GM12878 (cell line): Measurements from ENCODE around the gene HOXD13. TPM values are rescaled to one million over a fixed set of nuclear protein-coding genes. Genes with fewer than 3 reads are reported as not detected.
A peak's percentile ranks its signal among the peaks of the same experiment; 100 is the strongest.

Experiments used
- ATAC-seq: fragments of 200-7000 bp; cut with Tn5 transposase; 3 replicates; pipeline ENCODE4 v1.9.1; 2020; ENCODE audit warnings: mild to moderate bottlenecking, moderate library complexity
- BruUV-seq: library from RNA; stranded (reverse); fragments of 400-500 nt; replicated peaks from 2 replicates; lab custom pipeline; 2021; lab: Mats Ljungman, UMichigan
- CTCF ChIA-PET: fragments of 300-600 bp; sonication (Branson Sonifier 250); formaldehyde crosslinking; extraction: SDS; loops from one replicate; lab custom pipeline; 2021; ENCODE audit warnings: inconsistent platforms; lab: Yijun Ruan, JAX
- POLR2A ChIA-PET: fragments of 350-600 bp; formaldehyde crosslinking; extraction: SDS; loops from one replicate; lab custom pipeline; 2021; ENCODE audit warnings: inconsistent platforms; lab: Charles Lee
- RAD21 ChIA-PET: fragments of 300-600 bp; sonication (Branson Sonifier 250); formaldehyde crosslinking; loops from one replicate; lab custom pipeline; 2023; ENCODE audit warnings: antibody characterized with exemption; ENCODE audit not compliant: unreplicated experiment; lab: Charles Lee
- SMC1A ChIA-PET: fragments of 300-600 bp; sonication (Branson Sonifier 250); formaldehyde crosslinking; loops from one replicate; lab custom pipeline; 2023; ENCODE audit not compliant: unreplicated experiment, uncharacterized antibody; lab: Charles Lee
- DNase-seq: peaks from one replicate; pipeline ENCODE4 v3.0.0-alpha.2; 2011; ENCODE audit warnings: low read depth, low spot score
- FAIRE-seq: peaks from 3 replicates; lab custom pipeline; 2011; peaks lifted over from hg19 to GRCh38; lab: Jason Lieb, UNC
- H2AFZ ChIP-seq: 2 replicates; pipeline ENCODE4 v1.6.0; 2011; ENCODE audit warnings: low read depth, low read length, control low read depth; ENCODE audit not compliant: control insufficient read depth
- H3K27ac ChIP-seq: 2 replicates; pipeline ENCODE4 v1.5.1; 2011; ENCODE audit warnings: control low read depth; ENCODE audit not compliant: control insufficient read depth, insufficient read depth
- H3K27me3 ChIP-seq, 2 experiments: replicated peaks in 1 of 2; 2 replicates each; pipeline versions ENCODE4 v1.6.0 to v1.6.1; 2011; ENCODE audit warnings: low read length in 1 of 2; ENCODE audit not compliant: control insufficient read depth in 2 of 2, insufficient read depth in 2 of 2
- H3K36me3 ChIP-seq, 2 experiments: 2 replicates each; pipeline ENCODE4 v1.5.1; 2011; ENCODE audit warnings: low read length in 1 of 2; ENCODE audit not compliant: control insufficient read depth in 2 of 2, insufficient read depth in 2 of 2
- H3K4me1 ChIP-seq: 2 replicates; pipeline ENCODE4 v1.6.1; 2011; ENCODE audit warnings: mild to moderate bottlenecking, low read length, moderate library complexity, mixed read lengths; ENCODE audit not compliant: control insufficient read depth, insufficient read depth
- H3K4me2 ChIP-seq: 2 replicates; pipeline ENCODE4 v1.6.0; 2011; ENCODE audit warnings: control low read depth; ENCODE audit not compliant: control insufficient read depth, insufficient read depth
- H3K4me3 ChIP-seq: fragments of 200-600 bp; sonication (generic); 2 replicates; pipeline ENCODE4 v1.5.1; 2016
- H3K79me2 ChIP-seq: 2 replicates; pipeline ENCODE4 v1.6.0; 2011; ENCODE audit warnings: low read length; ENCODE audit not compliant: control insufficient read depth, insufficient read depth
- H3K9ac ChIP-seq: 2 replicates; pipeline ENCODE4 v1.8.0; 2011; ENCODE audit warnings: low read length, control low read depth, mixed read lengths; ENCODE audit not compliant: control insufficient read depth, insufficient read depth
- H3K9me3 ChIP-seq: replicated peaks from 3 replicates; pipeline ENCODE4 v1.5.1; 2011; ENCODE audit warnings: mild to moderate bottlenecking, low read length; ENCODE audit not compliant: control insufficient read depth, insufficient read depth
- H4K20me1 ChIP-seq: 2 replicates; pipeline ENCODE4 v1.6.0; 2011; ENCODE audit not compliant: control insufficient read depth, insufficient read depth
- CBX5 ChIP-seq: sonication (generic); IDR thresholded peaks from 2 replicates; pipeline ENCODE4 v1.6.1; 2016; ENCODE audit warnings: low read depth, moderate library complexity, mild to moderate bottlenecking, inconsistent platforms
- KLF5 ChIP-seq: fragments of 450-650 bp; IDR thresholded peaks from 2 replicates; pipeline ENCODE4 v1.6.1; 2014; ENCODE audit warnings: mild to moderate bottlenecking; ENCODE audit not compliant: partially characterized antibody
- SMAD5 ChIP-seq: IDR thresholded peaks from 2 replicates; pipeline ENCODE4 v1.6.1; 2016; ENCODE audit warnings: antibody characterized with exemption, low read depth
- STAT1 ChIP-seq: fragments of 450-650 bp; conservative IDR thresholded peaks from 2 replicates; pipeline ENCODE4 v1.6.1; 2014; ENCODE audit warnings: antibody characterized with exemption, mild to moderate bottlenecking
- YBX1 ChIP-seq: fragments of 450-650 bp; IDR thresholded peaks from 2 replicates; pipeline ENCODE4 v1.6.1; 2016; ENCODE audit warnings: antibody characterized with exemption
- WGBS: methylation state at CpG from one replicate; pipeline ENCODE4 v1.1.6; 2016; ENCODE audit warnings: low lambda C conversion rate; ENCODE audit not compliant: insufficient replicate concordance, insufficient coverage; ENCODE audit errors: missing lambda C conversion rate; 5-methylcytosine and 5-hydroxymethylcytosine counted together
- in situ Hi-C: fragments of 300-500 bp; cut with MboI; formaldehyde crosslinking; loops from 9 replicates; pipeline ENCODE4 v1.14.3; 2018; ENCODE audit warnings: mixed read lengths
- intact Hi-C: fragments of 100-400 bp; cut with micrococcal nuclease; formaldehyde crosslinking; loops from one replicate; pipeline ENCODE4 v1.14.2; 2022; ENCODE audit not compliant: unreplicated experiment
- polyA plus RNA-seq, 11 experiments: library from polyadenylated mRNA; depleted of rRNA in 4 of 11; unstranded in 6 of 11; stranded (reverse) in 5 of 11; fragments of >200 nt; fragmentation: Nextera tagmentation in 4 of 11; fragmentation: Illumina TruSeq in 1 of 11; extraction: Ambion mirVana in 4 of 11; extraction: Trizol in 1 of 11; gene quantifications; 1 replicate in 1 of 11; 2 replicates in 10 of 11; pipeline versions ENCODE4 v1.2.1 to v1.2.3, GENCODE V29; 2011 to 2016; ENCODE audit warnings: inconsistent platforms in 2 of 11, missing spikeins in 2 of 11, low read depth in 1 of 11
- total RNA-seq, 4 experiments: library from RNA; depleted of rRNA in 3 of 4; stranded (reverse); fragments of >200 nt in 3 of 4; fragmentation: Illumina TruSeq in 1 of 4; extraction: Trizol in 1 of 4; gene quantifications; 2 replicates each; pipeline versions ENCODE4 v1.2.1 to v1.2.3, GENCODE V29; 2013 to 2021
- TF ChIP-seq, protein P1 (sequence below): fragments of 450-650 bp; IDR thresholded peaks from 2 replicates; pipeline ENCODE4 v1.6.1; 2017; ENCODE audit warnings: mild to moderate bottlenecking, moderate library complexity
- TF ChIP-seq, protein P2 (sequence below): IDR thresholded peaks from 2 replicates; pipeline ENCODE4 v1.6.1; 2011; ENCODE audit warnings: mild to moderate bottlenecking, low read depth, low read length, moderate library complexity; ENCODE audit not compliant: insufficient replicate concordance
- TF ChIP-seq, protein P3 (sequence below): fragments of 450-650 bp; IDR thresholded peaks from 2 replicates; pipeline ENCODE4 v1.6.1; 2017; ENCODE audit warnings: mild to moderate bottlenecking

The HOXD13 gene
- total and polyA plus RNA-seq, 10 of the 15 experiments (the other 5 are each of a cell fraction or from before 2014, with no cell fraction given), result not detected

DNA sequence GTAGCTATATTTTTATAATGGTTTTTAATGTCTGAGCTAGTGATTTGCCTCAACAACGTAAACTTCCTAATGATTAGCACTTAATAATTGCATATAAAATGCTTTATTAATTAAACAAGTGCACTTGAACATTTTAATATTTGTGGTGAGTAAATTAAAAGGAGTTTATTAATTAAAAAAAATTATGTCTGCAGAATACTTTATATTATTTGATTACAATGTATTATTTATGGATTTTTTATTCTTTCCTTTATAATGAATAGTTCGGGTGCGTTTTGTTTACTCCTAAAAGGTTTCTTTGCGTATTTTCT is 39.3 kb downstream of the HOXD13 start (continued):
- TF ChIP-seq, protein P1, sequence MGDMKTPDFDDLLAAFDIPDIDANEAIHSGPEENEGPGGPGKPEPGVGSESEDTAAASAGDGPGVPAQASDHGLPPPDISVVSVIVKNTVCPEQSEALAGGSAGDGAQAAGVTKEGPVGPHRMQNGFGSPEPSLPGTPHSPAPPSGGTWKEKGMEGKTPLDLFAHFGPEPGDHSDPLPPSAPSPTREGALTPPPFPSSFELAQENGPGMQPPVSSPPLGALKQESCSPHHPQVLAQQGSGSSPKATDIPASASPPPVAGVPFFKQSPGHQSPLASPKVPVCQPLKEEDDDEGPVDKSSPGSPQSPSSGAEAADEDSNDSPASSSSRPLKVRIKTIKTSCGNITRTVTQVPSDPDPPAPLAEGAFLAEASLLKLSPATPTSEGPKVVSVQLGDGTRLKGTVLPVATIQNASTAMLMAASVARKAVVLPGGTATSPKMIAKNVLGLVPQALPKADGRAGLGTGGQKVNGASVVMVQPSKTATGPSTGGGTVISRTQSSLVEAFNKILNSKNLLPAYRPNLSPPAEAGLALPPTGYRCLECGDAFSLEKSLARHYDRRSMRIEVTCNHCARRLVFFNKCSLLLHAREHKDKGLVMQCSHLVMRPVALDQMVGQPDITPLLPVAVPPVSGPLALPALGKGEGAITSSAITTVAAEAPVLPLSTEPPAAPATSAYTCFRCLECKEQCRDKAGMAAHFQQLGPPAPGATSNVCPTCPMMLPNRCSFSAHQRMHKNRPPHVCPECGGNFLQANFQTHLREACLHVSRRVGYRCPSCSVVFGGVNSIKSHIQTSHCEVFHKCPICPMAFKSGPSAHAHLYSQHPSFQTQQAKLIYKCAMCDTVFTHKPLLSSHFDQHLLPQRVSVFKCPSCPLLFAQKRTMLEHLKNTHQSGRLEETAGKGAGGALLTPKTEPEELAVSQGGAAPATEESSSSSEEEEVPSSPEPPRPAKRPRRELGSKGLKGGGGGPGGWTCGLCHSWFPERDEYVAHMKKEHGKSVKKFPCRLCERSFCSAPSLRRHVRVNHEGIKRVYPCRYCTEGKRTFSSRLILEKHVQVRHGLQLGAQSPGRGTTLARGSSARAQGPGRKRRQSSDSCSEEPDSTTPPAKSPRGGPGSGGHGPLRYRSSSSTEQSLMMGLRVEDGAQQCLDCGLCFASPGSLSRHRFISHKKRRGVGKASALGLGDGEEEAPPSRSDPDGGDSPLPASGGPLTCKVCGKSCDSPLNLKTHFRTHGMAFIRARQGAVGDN, result no peak
- TF ChIP-seq CBX5 (no peak), STAT1 (no peak), SMAD5 (no peak), KLF5 (no peak)

DNA sequence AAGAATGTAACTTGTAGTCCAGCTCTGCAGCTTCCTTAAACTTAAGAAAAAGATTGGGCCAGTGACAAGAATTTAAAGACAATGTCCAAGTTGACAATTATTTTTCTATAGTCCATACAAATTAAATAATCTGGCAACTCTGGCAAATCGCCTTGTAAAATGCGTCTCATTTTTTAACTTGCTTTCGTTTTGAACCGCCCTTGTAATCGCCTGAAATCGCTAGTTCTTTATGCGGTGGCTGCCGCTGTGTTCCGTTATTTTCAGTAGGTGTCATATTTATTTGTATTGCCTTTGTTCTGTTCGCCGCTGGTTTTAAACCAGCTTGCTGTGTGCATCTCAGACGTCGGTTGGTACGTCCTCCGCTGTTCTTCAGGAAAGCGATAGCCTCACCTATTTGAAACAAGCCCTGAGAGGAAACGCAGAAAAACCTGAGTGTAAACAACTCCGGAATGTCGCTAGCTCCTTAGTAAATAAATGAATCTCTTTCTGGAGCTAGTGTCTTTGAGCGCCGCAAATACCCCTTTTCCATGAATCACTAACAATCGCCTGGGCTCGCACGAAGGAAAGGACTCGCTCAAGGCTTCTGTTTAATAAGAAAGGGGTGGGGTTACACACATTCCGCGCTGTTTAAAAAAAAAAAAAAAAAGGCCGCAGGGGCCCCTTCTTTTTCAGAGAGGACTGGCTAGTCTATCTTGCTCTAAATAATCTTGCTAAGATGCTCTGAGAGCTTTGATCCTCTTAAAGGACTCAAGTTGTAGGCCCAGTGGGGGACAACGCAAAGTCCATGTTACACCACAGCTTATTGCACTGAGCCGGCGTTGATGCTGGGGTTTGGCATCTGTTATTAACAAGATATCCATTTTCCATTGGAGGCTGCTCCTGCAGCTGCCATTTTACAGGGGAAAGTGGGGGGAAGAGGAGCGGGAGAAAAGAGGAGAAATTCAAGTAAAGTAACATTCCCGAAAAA is 40.0 kb downstream of the HOXD13 start:
- CTCF ChIA-PET, result interaction anchor here (0.7 to 3.4 kb wide), 15 partner anchors 8 to 1215 kb away, joined by 3 to 36 read pairs (median 7); no protein-coding TSS in a partner anchor
- H4K20me1 ChIP-seq, result no peaks in the 10 kb centered on the region
- no peak for FAIRE-seq
- peak overlapping the region; percentile 6; the same call in 1 of the 2 replicates for H3K4me3 ChIP-seq
- RAD21 ChIA-PET, result interaction anchor here (1.5 to 2.4 kb wide), 3 partner anchors 422 to 1016 kb away, joined by 4 to 8 read pairs (median 7); no protein-coding TSS in a partner anchor
- H3K27ac ChIP-seq, result no peak overlapping the region
- SMC1A ChIA-PET, result interaction anchor here (0.7 to 3.2 kb wide), 12 partner anchors 10 to 1029 kb away, joined by 3 to 13 read pairs (median 4); no protein-coding TSS in a partner anchor
- H3K9ac ChIP-seq, result no peak overlapping the region
- H3K9me3 ChIP-seq, result peaks cover 1% of the 10 kb centered on the region; the same call in 2 of the 3 replicates
- H2AFZ ChIP-seq, result no peak overlapping the region
- DNase-seq, result no peak
- WGBS, result 25% methylated on average over 30 of the region's 33 CpGs
- intact Hi-C loops (no loop called here), in situ Hi-C loops (loop anchor here (25.0 kb wide), 1 partner anchor 1205 kb away; no protein-coding TSS in a partner anchor)
- H3K4me2 ChIP-seq, result no peak overlapping the region
- POLR2A ChIA-PET, result no interaction called here
- no peaks in the 10 kb centered on the region for H3K36me3 ChIP-seq
- ATAC-seq, result no peak
- no TSS peak for BruUV-seq
- H3K27me3 ChIP-seq, result peaks cover 10 to 32% of the 10 kb centered on the region in 2 experiments
- no peaks in the 10 kb centered on the region for H3K79me2 ChIP-seq
- no peaks in the 10 kb centered on the region for H3K4me1 ChIP-seq
- TF ChIP-seq YBX1, result no peak
- TF ChIP-seq, protein P2, sequence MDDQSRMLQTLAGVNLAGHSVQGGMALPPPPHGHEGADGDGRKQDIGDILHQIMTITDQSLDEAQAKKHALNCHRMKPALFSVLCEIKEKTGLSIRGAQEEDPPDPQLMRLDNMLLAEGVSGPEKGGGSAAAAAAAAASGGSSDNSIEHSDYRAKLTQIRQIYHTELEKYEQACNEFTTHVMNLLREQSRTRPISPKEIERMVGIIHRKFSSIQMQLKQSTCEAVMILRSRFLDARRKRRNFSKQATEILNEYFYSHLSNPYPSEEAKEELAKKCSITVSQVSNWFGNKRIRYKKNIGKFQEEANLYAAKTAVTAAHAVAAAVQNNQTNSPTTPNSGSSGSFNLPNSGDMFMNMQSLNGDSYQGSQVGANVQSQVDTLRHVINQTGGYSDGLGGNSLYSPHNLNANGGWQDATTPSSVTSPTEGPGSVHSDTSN, result no peak
- TF ChIP-seq, protein P3, sequence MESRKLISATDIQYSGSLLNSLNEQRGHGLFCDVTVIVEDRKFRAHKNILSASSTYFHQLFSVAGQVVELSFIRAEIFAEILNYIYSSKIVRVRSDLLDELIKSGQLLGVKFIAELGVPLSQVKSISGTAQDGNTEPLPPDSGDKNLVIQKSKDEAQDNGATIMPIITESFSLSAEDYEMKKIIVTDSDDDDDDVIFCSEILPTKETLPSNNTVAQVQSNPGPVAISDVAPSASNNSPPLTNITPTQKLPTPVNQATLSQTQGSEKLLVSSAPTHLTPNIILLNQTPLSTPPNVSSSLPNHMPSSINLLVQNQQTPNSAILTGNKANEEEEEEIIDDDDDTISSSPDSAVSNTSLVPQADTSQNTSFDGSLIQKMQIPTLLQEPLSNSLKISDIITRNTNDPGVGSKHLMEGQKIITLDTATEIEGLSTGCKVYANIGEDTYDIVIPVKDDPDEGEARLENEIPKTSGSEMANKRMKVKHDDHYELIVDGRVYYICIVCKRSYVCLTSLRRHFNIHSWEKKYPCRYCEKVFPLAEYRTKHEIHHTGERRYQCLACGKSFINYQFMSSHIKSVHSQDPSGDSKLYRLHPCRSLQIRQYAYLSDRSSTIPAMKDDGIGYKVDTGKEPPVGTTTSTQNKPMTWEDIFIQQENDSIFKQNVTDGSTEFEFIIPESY, result no peak
